Gastroesophageal sphincter (tissue), 3 donors: ENCODE data around the gene AKAP11.

ENCODE experiments used
- POLR2AphosphoS5 ChIP-seq: sonication (generic); formaldehyde crosslinking; IDR thresholded peaks from one replicate; pipeline ENCODE4 v1.6.1; 2017; ENCODE audit warnings: antibody characterized with exemption
- TF ChIP-seq, protein P1 (sequence below), 4 experiments: fragments of 200-600 bp in 2 of 4; fragments of 450-650 bp in 2 of 4; sonication (generic) in 1 of 4; IDR thresholded peaks; one replicate each; pipeline ENCODE4 v1.5.1; 2017 to 2019; ENCODE audit warnings: antibody characterized with exemption in 4 of 4, mild to moderate bottlenecking in 2 of 4, moderate library complexity in 2 of 4

GRCh38 chr13:42355491-42356183 lies 83.7 kb downstream of the AKAP11 start:
- TF ChIP-seq, protein P1, sequence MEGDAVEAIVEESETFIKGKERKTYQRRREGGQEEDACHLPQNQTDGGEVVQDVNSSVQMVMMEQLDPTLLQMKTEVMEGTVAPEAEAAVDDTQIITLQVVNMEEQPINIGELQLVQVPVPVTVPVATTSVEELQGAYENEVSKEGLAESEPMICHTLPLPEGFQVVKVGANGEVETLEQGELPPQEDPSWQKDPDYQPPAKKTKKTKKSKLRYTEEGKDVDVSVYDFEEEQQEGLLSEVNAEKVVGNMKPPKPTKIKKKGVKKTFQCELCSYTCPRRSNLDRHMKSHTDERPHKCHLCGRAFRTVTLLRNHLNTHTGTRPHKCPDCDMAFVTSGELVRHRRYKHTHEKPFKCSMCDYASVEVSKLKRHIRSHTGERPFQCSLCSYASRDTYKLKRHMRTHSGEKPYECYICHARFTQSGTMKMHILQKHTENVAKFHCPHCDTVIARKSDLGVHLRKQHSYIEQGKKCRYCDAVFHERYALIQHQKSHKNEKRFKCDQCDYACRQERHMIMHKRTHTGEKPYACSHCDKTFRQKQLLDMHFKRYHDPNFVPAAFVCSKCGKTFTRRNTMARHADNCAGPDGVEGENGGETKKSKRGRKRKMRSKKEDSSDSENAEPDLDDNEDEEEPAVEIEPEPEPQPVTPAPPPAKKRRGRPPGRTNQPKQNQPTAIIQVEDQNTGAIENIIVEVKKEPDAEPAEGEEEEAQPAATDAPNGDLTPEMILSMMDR (IDR thresholded peaks at IDR 0.05), result no peak
- TF ChIP-seq POLR2AphosphoS5, result no peak
